HepG2 (cell line): ENCODE data around the gene MPI.

Experiments used
- MAFK ChIP-seq, 2 experiments: IDR thresholded peaks in 1 of 2; conservative IDR thresholded peaks in 1 of 2; 2 replicates each; pipeline ENCODE4 v1.6.1; 2011; ENCODE audit warnings: improper control_type of control experiment in 2 of 2, low read length in 2 of 2
- RELA ChIP-seq: sonication (generic); formaldehyde crosslinking; IDR thresholded peaks from 2 replicates; pipeline ENCODE4 v1.4.0; 2020; ENCODE audit warnings: missing genetic modification reagents
- RFX3 ChIP-seq: IDR thresholded peaks from 2 replicates; pipeline ENCODE4 v1.6.1; 2016; ENCODE audit warnings: missing biosample characterization, missing genetic modification reagents

DNA sequence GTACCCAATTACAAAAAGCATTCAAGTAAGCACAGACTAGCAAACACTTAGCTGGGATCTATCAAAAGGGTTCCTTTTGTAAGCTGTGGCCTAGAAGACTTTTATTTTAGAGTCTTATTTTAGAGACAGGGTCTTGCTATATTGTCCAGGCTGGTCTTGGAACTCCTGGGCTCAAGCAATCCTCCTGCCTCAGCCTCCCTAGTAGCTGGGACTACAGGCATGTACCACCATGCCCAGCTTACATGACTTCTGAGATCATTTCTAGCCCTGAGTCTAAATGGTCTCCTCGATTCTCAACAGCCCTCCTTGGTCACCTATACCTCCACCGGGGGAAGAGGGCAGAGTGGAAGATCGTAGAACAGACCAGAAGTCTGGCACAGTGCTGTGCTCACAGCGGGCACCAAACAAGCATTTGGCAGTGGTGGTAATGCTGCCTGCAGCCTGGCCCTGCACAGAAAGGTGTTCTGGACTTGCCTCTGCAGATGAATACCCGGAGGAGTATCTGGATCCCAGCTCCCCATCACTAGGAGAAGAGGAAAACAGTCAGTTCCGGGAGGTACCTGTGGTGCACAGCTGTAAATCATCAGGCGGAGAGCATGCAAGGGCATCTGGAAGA lies 14.5 kb downstream of the MPI start:
- no peak for TF ChIP-seq MAFK (conservative IDR thresholded peaks at IDR 0.05 in 1 of 2, IDR thresholded peaks at IDR 0.05 in 1 of 2; ENCODE audit: low read length in 2 of 2)
- no peak for TF ChIP-seq RELA (CRISPR knock-in tag)
- no peak for TF ChIP-seq RFX3
